GM19023 (cell line): ENCODE measurements around the gene TMEM245.
"Not testable (repeated sequence)": the region's sequence is repeated elsewhere in the genome, so short reads cannot be mapped to it uniquely, and the experiment has no call there.

Source experiments
- ATAC-seq: cut with Tn5 transposase; IDR thresholded peaks from one replicate; pipeline ENCODE4 v1.9.1; 2021; ENCODE audit warnings: mild to moderate bottlenecking, moderate library complexity; ENCODE audit not compliant: unreplicated experiment

The TMEM245 gene

DNA sequence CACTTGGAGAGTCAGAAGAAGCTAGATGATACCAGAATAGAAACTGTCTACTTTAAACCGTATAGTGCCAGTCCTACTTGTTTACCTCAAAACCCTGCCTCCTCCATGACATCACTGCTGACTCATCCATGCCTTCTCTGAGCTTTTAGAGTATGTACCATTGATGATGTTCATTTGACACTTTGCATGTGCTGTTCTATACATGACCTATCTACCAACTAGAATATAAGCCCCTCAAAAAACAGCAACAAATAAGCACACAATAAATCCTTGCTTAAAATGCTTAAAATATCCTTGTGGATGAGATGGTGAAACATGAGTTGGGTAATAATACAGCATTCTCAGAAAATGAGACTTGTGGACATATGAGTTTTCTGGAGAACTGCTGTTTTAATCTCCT is 109.0 kb downstream of the TMEM245 start:
- peak; percentile 20 for ATAC-seq

DNA sequence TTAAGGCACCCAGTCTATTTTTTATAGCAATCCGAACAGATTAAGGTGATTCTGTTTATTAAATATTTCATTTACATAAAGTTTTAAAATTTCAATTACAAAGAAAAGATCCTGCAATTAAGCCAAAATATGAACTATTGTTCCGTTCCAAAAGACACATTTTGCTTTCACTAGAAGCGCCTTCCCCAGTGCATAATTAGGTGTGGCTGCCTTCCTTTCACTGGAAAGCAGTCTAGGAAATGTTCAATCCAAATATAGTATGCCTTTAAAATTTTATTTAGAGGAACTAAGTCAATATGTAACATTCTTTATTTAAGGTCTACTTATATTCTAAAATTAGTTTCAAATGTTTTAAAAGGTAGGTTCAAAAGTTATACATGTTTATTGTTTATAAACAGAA is 114.1 kb downstream of the TMEM245 start:
- no peak for ATAC-seq

DNA sequence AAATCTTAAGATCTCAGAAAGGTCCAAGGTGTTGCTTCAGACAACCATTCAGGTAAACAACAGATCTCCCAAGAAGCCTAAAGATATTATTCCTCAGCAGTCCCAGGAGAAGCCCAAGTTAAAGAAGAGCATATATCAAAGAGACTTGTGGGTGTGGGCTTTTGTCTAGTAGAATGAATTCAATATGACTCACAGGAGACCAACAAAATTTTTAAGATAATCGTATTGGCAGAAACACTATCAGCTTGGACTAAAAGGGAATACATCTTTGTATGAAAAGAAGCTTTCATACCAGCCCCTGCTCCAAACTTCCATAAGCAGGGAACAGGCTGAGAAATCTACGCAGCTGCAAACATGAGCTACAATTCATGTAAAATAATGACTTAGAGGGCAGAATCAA is 116.6 kb downstream of the TMEM245 start:
- ATAC-seq = no peak

DNA sequence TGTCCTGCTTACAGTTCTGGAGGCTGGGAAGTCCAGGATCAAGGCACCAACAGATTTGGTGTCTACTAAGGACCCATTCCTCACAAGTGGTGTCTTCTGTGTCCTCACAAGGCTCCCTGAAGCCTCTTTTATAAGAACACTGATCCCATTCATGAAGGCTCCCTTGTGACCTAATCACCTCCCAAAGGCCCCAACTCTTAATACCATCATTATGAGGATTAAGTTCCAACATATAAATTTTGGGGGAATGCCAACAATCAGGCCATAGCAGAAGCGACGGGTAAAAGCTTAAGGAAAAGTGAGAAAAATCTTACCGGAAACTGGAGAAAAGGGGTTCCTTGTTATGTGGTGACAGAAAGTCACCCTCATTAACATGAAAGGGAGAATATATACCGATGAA is 117.6 kb downstream of the TMEM245 start:
- no peak for ATAC-seq

DNA sequence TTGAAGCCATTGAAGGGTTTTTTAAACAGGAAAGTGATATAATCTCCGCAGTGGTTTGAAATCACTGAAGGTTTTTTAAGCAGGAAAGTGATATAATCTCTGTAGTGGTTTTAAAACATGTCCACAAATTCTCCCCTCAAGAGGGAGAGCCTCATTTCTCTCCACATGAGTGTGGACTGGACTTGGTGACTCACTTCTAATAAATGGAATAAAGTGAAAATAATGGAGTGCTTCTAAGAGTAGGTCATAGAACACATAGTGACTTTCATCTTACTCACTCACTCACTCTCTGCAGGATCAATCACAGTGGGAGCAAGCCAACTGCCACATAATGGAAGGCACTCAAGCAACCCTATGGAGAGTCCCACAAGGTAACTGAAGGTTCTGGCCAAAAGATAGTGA is 118.5 kb downstream of the TMEM245 start:
- no peak for ATAC-seq

DNA sequence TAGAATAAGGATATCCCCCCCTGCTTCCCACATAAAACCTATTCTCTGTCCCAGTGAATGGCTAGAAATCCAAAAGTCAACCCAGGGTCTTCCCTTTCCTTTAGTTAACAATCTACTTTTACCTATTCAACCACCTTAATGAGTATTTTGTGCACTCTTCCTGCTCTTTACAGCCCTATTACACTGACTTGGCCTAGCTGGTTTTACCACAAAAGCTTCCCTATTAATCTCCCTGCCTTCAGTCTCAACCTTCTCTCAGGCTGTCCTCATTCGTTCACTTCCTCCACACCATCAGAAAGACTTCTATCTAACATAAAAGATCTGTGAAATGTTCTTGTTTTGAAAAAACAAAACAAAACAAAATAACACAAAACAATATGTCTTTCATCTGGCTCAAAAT is 122.6 kb downstream of the TMEM245 start:
- no peak for ATAC-seq

DNA sequence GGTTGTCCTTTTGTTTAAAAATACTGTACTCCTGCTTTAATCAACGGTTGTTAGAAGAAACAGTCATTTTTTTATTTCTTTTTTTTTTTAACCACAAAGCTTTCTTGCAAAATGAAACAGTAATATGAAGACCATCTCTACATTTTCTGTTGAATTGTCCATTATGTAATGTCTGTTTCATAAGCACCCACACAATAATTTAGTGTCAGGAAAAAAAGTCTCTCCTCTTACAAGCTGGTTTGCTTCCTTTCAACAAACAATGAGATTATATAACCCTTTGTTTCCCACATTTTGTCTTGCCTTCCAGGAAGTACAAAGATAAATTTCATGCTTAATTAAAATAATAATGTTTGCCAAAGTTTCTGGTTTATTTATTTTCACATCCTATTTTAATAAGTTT is 123.1 kb downstream of the TMEM245 start:
- no peak for ATAC-seq

DNA sequence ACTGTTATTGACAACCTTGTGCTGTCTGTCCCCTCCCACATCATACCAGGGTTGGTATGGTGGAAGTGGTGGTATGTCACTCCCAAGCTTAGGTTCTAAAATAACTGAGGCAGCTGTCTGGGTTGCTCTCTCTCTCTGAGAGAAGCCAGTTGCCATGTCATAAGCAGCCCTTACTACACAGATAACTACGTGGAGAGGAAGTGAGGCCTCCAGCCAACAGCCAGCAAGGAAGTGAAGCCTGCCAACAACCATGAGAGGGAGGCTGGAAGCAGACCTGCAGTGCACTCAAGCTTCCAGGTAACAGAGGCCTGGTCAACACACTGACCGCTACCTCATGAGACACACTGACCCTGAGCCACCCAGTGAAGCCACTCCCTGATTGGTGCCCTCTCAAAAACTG is 125.1 kb downstream of the TMEM245 start:
- no peak for ATAC-seq

DNA sequence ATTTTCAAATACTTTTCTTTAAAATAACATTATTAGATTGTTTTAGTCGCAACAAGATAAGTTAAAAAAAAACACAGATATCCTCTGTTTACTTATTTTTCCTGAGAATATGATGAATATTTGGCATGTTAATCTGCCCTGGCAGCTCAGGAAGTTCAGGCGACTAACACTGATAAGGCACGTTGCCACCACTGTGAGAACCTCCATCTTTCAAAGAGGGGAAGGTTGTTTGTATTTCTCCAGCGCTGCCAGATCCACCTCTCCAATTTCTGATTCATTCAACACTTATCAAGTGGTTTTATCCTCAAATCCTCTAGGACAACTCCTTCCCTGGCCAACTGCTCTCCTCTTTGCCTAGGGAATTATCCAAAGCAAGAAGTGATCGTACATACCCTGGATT is 128.3 kb downstream of the TMEM245 start:
- no peak for ATAC-seq

DNA sequence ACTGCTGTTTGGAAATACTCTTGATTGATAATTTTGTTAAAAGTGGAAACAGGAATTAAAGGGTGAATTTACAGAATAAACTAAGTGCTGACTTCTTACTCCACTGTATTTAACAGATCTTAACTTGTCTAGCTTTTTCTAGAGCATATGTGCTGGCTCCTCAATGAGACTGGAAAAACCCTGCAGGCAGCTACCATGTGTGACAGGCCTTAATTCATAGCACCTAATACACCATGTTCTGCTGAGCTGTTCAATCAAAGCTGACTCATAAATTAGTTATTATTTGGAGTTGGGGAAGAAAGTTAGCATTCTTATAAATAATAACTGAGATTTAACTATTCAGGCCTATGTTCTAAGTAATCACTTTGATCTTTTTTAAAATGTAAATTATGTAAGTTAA is 135.9 kb downstream of the TMEM245 start:
- no peak for ATAC-seq

DNA sequence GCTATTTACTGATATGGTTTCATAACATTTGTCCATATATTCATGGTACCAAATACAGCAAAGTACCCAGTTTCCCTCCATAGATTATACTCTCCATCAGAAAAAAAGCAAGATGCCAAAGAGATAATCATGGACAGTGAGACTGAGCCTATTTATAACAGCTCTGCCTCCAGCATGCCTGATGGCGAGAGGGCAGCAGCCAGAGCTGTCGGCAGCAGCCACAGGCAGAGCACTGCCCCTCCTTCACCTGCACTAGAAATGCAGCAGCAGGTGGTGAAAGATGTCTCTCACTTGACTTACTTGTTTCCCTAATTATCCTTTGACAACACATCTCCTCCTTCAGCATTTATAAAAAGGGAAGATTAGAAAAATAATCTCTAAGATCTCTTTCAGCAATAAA is 138.9 kb downstream of the TMEM245 start:
- no peak for ATAC-seq

DNA sequence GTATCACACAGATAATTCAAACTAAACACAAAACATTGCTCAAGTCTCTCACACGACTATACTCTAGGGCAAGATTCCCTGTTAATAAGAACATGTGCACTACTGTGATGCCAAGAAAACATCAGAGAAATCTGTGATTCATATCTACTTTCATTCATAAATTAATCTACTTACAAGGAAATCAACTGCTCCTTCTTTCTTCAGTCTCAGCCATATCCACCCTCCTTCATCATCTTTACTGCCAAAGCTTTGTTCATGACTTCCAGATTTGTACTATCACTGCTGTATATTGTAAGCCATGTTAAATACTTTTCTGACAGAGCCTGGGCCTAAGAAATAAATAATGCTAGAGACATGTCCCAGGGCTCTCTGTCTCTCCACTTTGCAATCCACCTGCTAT is 141.5 kb downstream of the TMEM245 start:
- no peak for ATAC-seq

DNA sequence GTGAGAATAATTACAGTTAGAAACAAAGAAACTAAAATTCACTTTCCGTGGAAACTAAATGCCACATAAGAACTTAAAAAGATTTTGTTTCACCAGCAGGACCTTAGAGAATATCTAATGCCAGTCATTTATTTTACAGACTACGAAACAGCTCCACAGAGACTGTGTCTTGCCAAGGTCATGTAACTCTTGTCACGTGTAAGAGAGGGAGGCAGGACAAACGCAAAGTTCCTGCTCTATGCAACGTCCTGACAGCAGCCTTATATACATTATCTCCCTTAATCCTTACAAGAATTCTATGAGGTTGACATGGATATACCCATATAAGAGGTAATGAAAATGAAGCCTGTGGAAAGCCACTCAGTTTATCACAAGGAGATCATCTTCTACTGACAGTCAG is 145.9 kb downstream of the TMEM245 start:
- no peak for ATAC-seq

DNA sequence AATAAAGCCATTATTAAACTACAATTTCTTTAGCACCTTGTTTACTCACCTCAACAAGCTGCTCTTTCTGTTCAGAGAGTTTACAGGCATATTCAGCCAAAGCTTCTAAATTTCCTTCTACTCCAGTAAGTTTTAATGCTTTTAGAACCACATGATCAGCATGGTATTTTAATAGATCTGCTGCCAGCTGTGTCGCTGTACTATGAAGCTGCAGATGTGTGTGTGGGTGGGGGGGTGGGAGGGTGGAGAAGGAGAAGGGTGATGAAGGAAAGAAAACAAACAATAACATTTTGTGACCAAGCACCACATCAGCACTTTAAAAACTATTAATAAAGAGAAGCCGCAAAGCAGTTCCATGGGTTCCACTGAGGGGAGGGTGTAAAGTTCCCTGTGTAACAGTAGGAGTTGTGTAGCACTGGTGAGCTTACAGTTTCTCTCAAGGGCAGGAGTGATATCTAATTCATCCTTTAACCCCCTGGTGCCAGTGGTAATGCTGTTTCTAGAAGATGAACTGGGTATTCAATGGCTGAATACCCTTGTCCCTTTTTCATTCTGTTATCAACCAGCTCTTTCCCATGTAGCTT is 147.0 kb downstream of the TMEM245 start:
- no peak for ATAC-seq

DNA sequence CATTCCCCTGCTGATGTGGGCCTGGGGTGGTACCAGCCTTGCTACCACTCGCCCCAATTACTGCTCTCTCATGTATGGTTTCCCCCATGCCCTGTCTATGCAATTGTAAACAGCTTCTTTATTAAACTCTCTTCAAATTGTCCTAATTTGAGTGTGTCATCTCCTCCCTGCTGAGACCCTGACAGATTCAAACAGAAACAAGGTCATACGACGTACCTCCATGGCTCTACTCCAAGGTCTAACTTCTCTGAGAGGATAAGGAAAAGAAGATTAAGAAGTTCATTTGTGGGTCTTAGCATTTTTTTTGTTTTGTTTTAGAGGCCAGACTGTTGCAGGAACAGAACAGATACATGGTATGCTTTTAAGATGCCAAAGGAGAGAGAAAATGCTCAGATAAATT is 147.6 kb downstream of the TMEM245 start:
- no peak for ATAC-seq

DNA sequence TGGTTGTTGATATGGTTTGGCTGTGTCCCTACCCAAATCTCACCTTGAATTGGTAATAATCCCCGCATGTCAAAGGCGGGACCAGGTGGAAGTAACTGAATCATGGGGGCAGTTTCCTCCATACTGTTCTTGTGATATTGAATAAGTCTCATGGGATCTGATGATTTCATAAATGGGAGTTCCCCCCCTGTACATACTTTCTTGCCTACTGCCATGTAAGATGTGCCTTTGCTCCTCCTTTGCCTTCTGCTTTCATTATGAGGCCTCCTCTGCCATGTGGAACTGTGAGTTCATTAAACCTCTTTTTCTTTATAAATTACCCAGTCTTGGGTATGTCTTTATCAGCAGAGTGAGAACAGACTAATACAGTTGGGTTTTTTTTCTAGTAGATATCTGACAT is 148.4 kb downstream of the TMEM245 start:
- not testable (repeated sequence) for ATAC-seq

DNA sequence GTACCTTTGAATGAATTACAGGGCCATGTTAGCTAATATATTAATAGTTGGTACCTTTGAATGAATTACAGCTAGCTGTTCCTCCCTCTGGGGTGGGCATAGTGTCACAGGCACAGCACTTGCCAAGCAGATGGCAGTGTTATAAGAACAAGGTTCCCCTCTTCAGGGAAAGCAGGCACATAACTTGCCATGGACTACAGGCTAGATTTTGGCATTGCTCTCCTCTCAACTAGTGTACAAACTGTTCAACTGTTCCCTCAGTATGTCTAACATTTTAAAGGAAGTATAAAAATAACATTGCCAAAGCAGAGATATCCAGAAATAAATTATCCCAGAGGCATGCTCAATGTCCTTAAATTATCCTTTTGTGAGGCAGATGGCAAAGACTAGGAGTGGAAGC is 151.8 kb downstream of the TMEM245 start:
- ATAC-seq = no peak
